ENCODE data around the gene MEF2A.

MEF2A gene

GRCh38 chr15:99566157-99566897 lies 543 bp downstream of the MEF2A start:
- H3K36me3 ChIP-seq (ENCODE audit: control insufficient read depth, insufficient read depth, low read length) = no peaks in the 10 kb centered on the region
- no peaks in the 10 kb centered on the region for H3K27me3 ChIP-seq (ENCODE audit: control insufficient read depth, insufficient read depth, low read length)
- H3K4me1 ChIP-seq (ENCODE audit: control insufficient read depth, insufficient read depth, low read length) = peaks cover 13% of the 10 kb centered on the region
- H3K4me3 ChIP-seq (ENCODE audit: low read length) = peak overlapping the region; percentile 99
- H3K9ac ChIP-seq (ENCODE audit: low read length) = peak overlapping the region; percentile 99
- no peaks in the 10 kb centered on the region for H3K9me3 ChIP-seq (ENCODE audit: control insufficient read depth, low read length)

GRCh38 chr15:99568625-99569352 lies 3.0 kb downstream of the MEF2A start:
- no peaks in the 10 kb centered on the region for H3K27me3 ChIP-seq (ENCODE audit: control insufficient read depth, insufficient read depth, low read length)
- H3K9me3 ChIP-seq (ENCODE audit: control insufficient read depth, low read length) = no peaks in the 10 kb centered on the region
- peaks cover 13% of the 10 kb centered on the region for H3K4me1 ChIP-seq (ENCODE audit: control insufficient read depth, insufficient read depth, low read length)
- no peak overlapping the region for H3K9ac ChIP-seq (ENCODE audit: low read length)
- H3K36me3 ChIP-seq (ENCODE audit: control insufficient read depth, insufficient read depth, low read length) = no peaks in the 10 kb centered on the region
- no peak overlapping the region for H3K4me3 ChIP-seq (ENCODE audit: low read length)

- H3K36me3 ChIP-seq (ENCODE audit: control insufficient read depth, insufficient read depth, low read length) = no peaks in the 10 kb centered on the region
- H3K4me1 ChIP-seq (ENCODE audit: control insufficient read depth, insufficient read depth, low read length) = peaks cover 12% of the 10 kb centered on the region
- no peaks in the 10 kb centered on the region for H3K9me3 ChIP-seq (ENCODE audit: control insufficient read depth, low read length)
- H3K27me3 ChIP-seq (ENCODE audit: control insufficient read depth, insufficient read depth, low read length) = no peaks in the 10 kb centered on the region
- no peak overlapping the region for H3K9ac ChIP-seq (ENCODE audit: low read length)
- H3K4me3 ChIP-seq (ENCODE audit: low read length) = no peak overlapping the region
Observed at GRCh38 chr15:99571299-99571698, 5.5 kb downstream of the MEF2A start.

GRCh38 chr15:99574048-99574447 lies 8.3 kb downstream of the MEF2A start:
- H3K27me3 ChIP-seq (ENCODE audit: control insufficient read depth, insufficient read depth, low read length) = no peaks in the 10 kb centered on the region
- no peak overlapping the region for H3K9ac ChIP-seq (ENCODE audit: low read length)
- H3K4me1 ChIP-seq (ENCODE audit: control insufficient read depth, insufficient read depth, low read length) = peaks cover 8% of the 10 kb centered on the region
- H3K9me3 ChIP-seq (ENCODE audit: control insufficient read depth, low read length) = no peaks in the 10 kb centered on the region
- H3K4me3 ChIP-seq (ENCODE audit: low read length) = no peak overlapping the region
- H3K36me3 ChIP-seq (ENCODE audit: control insufficient read depth, insufficient read depth, low read length) = no peaks in the 10 kb centered on the region

- peaks cover 7% of the 10 kb centered on the region for H3K4me1 ChIP-seq (ENCODE audit: control insufficient read depth, insufficient read depth, low read length)
- H3K27me3 ChIP-seq (ENCODE audit: control insufficient read depth, insufficient read depth, low read length) = no peaks in the 10 kb centered on the region
- no peaks in the 10 kb centered on the region for H3K9me3 ChIP-seq (ENCODE audit: control insufficient read depth, low read length)
- H3K36me3 ChIP-seq (ENCODE audit: control insufficient read depth, insufficient read depth, low read length) = no peaks in the 10 kb centered on the region
- H3K4me3 ChIP-seq (ENCODE audit: low read length) = no peak overlapping the region
- no peak overlapping the region for H3K9ac ChIP-seq (ENCODE audit: low read length)
Observed at GRCh38 chr15:99574502-99574901, 8.7 kb downstream of the MEF2A start.

- Histone ChIP-seq H3K4me1 (ENCODE audit: control insufficient read depth, insufficient read depth, low read length) (peaks cover 7% of the 10 kb centered on the region), H3K27me3 (ENCODE audit: control insufficient read depth, insufficient read depth, low read length) (no peaks in the 10 kb centered on the region), H3K4me3 (ENCODE audit: low read length) (no peak overlapping the region)
Observed at GRCh38 chr15:99578809-99579208, 13.0 kb downstream of the MEF2A start.

GRCh38 chr15:99580076-99580475 lies 14.3 kb downstream of the MEF2A start:
- H3K4me3 ChIP-seq (ENCODE audit: low read length) = no peak overlapping the region
- no peaks in the 10 kb centered on the region for H3K9me3 ChIP-seq (ENCODE audit: control insufficient read depth, low read length)
- no peaks in the 10 kb centered on the region for H3K36me3 ChIP-seq (ENCODE audit: control insufficient read depth, insufficient read depth, low read length)
- H3K4me1 ChIP-seq (ENCODE audit: control insufficient read depth, insufficient read depth, low read length) = no peaks in the 10 kb centered on the region
- no peaks in the 10 kb centered on the region for H3K27me3 ChIP-seq (ENCODE audit: control insufficient read depth, insufficient read depth, low read length)
- H3K9ac ChIP-seq (ENCODE audit: low read length) = no peak overlapping the region

More at GRCh38 chr15:99578809-99579208, 13.0 kb downstream of the MEF2A start:
- H3K9me3 ChIP-seq (ENCODE audit: control insufficient read depth, low read length) = no peaks in the 10 kb centered on the region
- no peak overlapping the region for H3K9ac ChIP-seq (ENCODE audit: low read length)
- H3K36me3 ChIP-seq (ENCODE audit: control insufficient read depth, insufficient read depth, low read length) = no peaks in the 10 kb centered on the region

GRCh38 chr15:99582508-99582960 lies 16.8 kb downstream of the MEF2A start:
- Histone ChIP-seq H3K4me1 (ENCODE audit: control insufficient read depth, insufficient read depth, low read length) (no peaks in the 10 kb centered on the region), H3K36me3 (ENCODE audit: control insufficient read depth, insufficient read depth, low read length) (no peaks in the 10 kb centered on the region), H3K27me3 (ENCODE audit: control insufficient read depth, insufficient read depth, low read length) (no peaks in the 10 kb centered on the region), H3K9ac (ENCODE audit: low read length) (no peak overlapping the region), H3K4me3 (ENCODE audit: low read length) (no peak overlapping the region), H3K9me3 (ENCODE audit: control insufficient read depth, low read length) (no peaks in the 10 kb centered on the region)

- Histone ChIP-seq H3K27me3 (ENCODE audit: control insufficient read depth, insufficient read depth, low read length) (no peaks in the 10 kb centered on the region), H3K9me3 (ENCODE audit: control insufficient read depth, low read length) (no peaks in the 10 kb centered on the region), H3K36me3 (ENCODE audit: control insufficient read depth, insufficient read depth, low read length) (no peaks in the 10 kb centered on the region), H3K9ac (ENCODE audit: low read length) (no peak overlapping the region), H3K4me3 (ENCODE audit: low read length) (no peak overlapping the region), H3K4me1 (ENCODE audit: control insufficient read depth, insufficient read depth, low read length) (no peaks in the 10 kb centered on the region)
Observed at GRCh38 chr15:99584081-99584600, 18.4 kb downstream of the MEF2A start.

GRCh38 chr15:99586121-99586520 lies 20.3 kb downstream of the MEF2A start:
- Histone ChIP-seq H3K36me3 (ENCODE audit: control insufficient read depth, insufficient read depth, low read length) (no peaks in the 10 kb centered on the region), H3K4me3 (ENCODE audit: low read length) (no peak overlapping the region), H3K9me3 (ENCODE audit: control insufficient read depth, low read length) (no peaks in the 10 kb centered on the region), H3K9ac (ENCODE audit: low read length) (no peak overlapping the region), H3K27me3 (ENCODE audit: control insufficient read depth, insufficient read depth, low read length) (no peaks in the 10 kb centered on the region), H3K4me1 (ENCODE audit: control insufficient read depth, insufficient read depth, low read length) (peaks cover 3% of the 10 kb centered on the region)

- Histone ChIP-seq H3K27me3 (ENCODE audit: control insufficient read depth, insufficient read depth, low read length) (no peaks in the 10 kb centered on the region), H3K4me3 (ENCODE audit: low read length) (no peak overlapping the region), H3K9ac (ENCODE audit: low read length) (no peak overlapping the region), H3K36me3 (ENCODE audit: control insufficient read depth, insufficient read depth, low read length) (no peaks in the 10 kb centered on the region), H3K4me1 (ENCODE audit: control insufficient read depth, insufficient read depth, low read length) (peaks cover 13% of the 10 kb centered on the region), H3K9me3 (ENCODE audit: control insufficient read depth, low read length) (no peaks in the 10 kb centered on the region)
Observed at GRCh38 chr15:99589801-99590200, 24.0 kb downstream of the MEF2A start.

- H3K4me1 ChIP-seq (ENCODE audit: control insufficient read depth, insufficient read depth, low read length) = peaks cover 13% of the 10 kb centered on the region
- no peak overlapping the region for H3K9ac ChIP-seq (ENCODE audit: low read length)
- no peak overlapping the region for H3K4me3 ChIP-seq (ENCODE audit: low read length)
- H3K36me3 ChIP-seq (ENCODE audit: control insufficient read depth, insufficient read depth, low read length) = no peaks in the 10 kb centered on the region
- H3K9me3 ChIP-seq (ENCODE audit: control insufficient read depth, low read length) = no peaks in the 10 kb centered on the region
- H3K27me3 ChIP-seq (ENCODE audit: control insufficient read depth, insufficient read depth, low read length) = no peaks in the 10 kb centered on the region
Observed at GRCh38 chr15:99590913-99591646, 25.3 kb downstream of the MEF2A start.
